ENCODE measurements around the gene LGALS4. TPM values are rescaled to one million over a fixed set of nuclear protein-coding genes. Genes with fewer than 3 reads are reported as not detected.
A peak's percentile ranks its signal among the peaks of the same experiment; 100 is the strongest.
"Not testable (repeated sequence)": the region's sequence is repeated elsewhere in the genome, so short reads cannot be mapped to it uniquely, and the experiment has no call there.

Gene LGALS4
- total RNA-seq, 1 donor from 2014 or later: 0.54 TPM

- intact Hi-C loops (cut with DNase I): loop anchor here (2.0 kb wide), 1 partner anchor 53 kb away; no protein-coding TSS in a partner anchor
- not testable (repeated sequence) for DNase-seq (ENCODE audit: low spot score)
These were observed 26.7 kb downstream of the LGALS4 start for GRCh38 chr19:38786061-38786460.

GRCh38 chr19:38785187-38785699, 27.5 kb downstream of the LGALS4 start:
- no peak for DNase-seq (ENCODE audit: low spot score)
- intact Hi-C loops (cut with DNase I): no loop called here

GRCh38 chr19:38784224-38784623, 28.5 kb downstream of the LGALS4 start:
- intact Hi-C loops (cut with DNase I): no loop called here
- no peak for DNase-seq (ENCODE audit: low spot score)

DNA sequence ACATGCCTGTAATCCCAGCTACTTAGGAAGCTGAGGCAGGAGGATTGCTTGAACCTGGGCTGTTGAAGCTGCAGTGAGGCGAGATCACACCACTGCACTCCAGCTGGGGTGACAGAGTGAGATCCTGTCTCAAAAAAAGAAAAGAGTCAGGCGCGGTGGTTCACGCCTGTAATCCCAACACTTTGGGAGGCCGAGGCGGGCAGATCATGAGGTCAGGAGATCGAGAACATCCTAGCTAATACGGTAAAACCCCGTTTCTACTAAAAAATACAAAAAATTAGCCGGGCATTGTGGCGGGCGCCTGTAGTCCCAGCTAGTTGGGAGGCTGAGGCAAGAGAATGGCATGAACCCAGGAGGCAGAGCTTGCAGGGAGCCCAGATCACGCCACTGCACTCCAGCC, 30.5 kb downstream of the LGALS4 start:
- intact Hi-C loops (cut with DNase I); DNase-seq (ENCODE audit: low spot score): not testable (repeated sequence)

- no peak for DNase-seq (ENCODE audit: low spot score)
- intact Hi-C loops (cut with DNase I): no loop called here
These were observed 31.7 kb downstream of the LGALS4 start for GRCh38 chr19:38781058-38781457.

DNA sequence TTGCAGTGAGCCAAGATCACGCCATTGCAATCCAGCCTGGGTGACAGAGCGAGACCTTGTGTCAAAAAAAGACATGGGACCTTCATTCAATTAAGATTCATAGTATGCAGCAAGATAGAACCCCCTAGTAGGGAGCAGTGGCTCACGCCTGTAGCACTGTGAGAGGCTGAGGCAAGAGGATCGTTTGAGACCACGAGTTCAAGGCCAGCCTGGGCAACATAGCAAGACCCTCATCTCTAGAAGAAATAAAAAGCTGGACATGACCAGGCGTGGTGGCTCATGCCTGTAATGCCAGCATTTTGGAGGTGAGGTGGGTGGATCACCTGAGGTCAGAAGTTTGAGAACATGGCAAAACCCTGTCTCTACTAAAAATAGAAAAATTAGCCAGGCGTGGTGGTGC, 32.3 kb downstream of the LGALS4 start:
- no peak for DNase-seq (ENCODE audit: low spot score)
- intact Hi-C loops (cut with DNase I): no loop called here

DNA sequence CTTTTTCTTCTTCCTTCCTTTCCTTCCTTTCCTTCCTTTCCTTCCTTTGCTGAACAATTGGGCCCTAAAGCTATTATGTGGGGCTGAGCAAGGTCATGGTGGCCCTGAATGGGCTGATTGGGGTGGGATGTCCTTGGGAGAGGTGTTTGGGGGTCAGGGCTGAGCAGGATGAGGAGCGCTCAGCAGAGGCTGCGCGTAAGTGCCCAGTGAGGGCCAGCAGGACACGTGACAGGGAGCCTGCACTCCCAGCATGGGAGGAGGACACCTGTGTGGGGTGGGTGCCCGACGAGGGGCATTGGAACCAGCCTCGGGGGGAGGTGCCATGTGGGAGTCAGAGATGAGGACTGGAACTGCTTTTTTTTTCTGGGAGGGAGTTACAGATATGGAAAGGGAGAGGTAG, 34.0 kb downstream of the LGALS4 start:
- no peak for DNase-seq (ENCODE audit: low spot score)
- intact Hi-C loops (cut with DNase I): no loop called here

DNA sequence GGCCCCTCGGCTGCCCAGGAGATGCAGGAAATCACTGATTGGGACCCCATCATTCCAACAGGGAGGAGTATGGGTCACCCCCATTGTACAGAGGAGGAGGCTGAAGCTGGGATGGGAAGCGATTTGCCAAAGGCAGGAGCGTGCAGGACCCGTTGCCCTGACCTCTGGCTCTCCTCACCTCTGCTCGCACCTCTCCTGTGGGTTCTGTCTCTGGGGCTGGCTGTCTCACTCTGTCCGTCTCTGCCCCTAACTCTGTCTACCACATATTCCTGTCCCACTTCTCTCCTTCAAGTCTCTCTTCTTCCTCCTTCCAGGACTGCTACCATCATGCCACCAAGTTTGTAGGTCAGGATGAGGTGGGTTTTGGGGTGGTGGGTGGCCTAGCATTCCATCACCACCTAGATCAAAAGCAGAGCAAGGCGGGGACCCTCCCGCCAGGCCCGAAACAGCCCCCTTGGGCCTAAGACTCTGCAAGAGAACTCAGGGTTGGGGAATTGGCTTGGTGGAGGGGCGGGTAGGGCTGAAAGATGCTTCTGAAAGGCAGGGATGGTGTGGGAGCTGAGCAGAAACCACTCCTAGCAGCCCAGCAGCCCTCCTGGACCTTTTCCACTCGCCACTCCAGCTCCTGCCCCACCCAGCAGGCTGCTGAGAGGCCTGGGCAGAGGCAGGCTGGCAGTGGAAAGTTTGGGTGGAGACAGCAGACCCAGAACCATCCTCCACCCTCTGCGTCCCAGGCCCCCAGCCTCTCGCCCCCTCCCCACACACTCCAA, 38.4 kb downstream of the LGALS4 start:
- DNase-seq (ENCODE audit: low spot score): no peak
- intact Hi-C loops (cut with DNase I): no loop called here

- no peak for DNase-seq (ENCODE audit: low spot score)
- intact Hi-C loops (cut with DNase I): no loop called here
These were observed 39.1 kb downstream of the LGALS4 start, which contains the start of gene LGALS7 for GRCh38 chr19:38773469-38774177. Gene LGALS7, minus strand, starts transcription at chr19:38773517. Its CDS starts 25 bp downstream, at chr19:38773492.

- DNase-seq (ENCODE audit: low spot score); intact Hi-C loops (cut with DNase I): not testable (repeated sequence)
These were observed 41.2 kb downstream of the LGALS4 start for GRCh38 chr19:38771569-38771968.

DNA sequence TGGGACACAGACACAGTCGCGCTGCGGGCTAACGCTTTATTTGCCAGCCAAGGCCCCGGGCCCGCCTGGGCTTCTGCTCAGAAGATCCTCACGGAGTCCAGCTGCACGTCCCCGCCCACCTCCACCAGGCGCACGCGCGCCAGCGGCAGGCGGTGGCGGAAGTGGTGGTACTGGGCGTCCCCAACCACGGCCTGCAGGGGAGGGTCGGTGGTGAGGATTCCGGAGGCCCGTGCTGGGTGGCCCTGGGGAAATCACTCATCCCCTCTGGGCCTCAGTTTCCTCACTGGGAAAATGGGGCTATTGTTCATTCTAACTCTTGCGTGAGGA, 41.8 kb downstream of the LGALS4 start:
- intact Hi-C loops (cut with DNase I); DNase-seq (ENCODE audit: low spot score): not testable (repeated sequence)

- DNase-seq (ENCODE audit: low spot score); intact Hi-C loops (cut with DNase I): not testable (repeated sequence)
These were observed 42.4 kb downstream of the LGALS4 start for GRCh38 chr19:38770228-38770948.

DNA sequence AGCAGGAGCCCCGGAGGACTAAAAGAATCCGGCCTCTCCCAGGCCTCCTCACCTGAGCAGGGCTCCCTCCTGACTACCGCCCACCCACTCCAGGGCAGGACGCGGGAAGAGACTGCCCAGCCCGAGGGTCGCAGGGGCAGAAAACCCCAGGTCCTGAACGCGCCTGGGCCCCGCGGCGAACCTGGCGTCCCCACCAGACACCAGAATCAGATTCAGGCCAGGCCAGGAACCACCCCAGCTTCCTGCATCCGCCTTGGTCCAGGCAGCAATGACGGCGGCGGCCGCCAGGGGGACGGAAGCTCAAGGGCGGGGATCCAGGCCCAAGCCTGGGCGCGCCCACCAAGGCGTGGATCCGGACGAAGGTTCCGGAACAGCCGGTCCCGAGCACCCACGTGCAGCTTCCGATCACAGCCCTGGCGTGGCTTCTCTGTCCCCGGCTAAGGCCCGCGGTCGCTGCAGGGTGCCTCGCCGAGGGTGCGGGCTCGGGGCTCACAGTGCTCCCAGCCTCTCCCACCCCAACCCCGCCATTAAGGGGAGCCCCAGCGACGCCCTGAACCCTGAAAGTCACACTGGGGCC, 43.0 kb downstream of the LGALS4 start:
- intact Hi-C loops (cut with DNase I): no loop called here
- DNase-seq (ENCODE audit: low spot score): peak; percentile 95

DNA sequence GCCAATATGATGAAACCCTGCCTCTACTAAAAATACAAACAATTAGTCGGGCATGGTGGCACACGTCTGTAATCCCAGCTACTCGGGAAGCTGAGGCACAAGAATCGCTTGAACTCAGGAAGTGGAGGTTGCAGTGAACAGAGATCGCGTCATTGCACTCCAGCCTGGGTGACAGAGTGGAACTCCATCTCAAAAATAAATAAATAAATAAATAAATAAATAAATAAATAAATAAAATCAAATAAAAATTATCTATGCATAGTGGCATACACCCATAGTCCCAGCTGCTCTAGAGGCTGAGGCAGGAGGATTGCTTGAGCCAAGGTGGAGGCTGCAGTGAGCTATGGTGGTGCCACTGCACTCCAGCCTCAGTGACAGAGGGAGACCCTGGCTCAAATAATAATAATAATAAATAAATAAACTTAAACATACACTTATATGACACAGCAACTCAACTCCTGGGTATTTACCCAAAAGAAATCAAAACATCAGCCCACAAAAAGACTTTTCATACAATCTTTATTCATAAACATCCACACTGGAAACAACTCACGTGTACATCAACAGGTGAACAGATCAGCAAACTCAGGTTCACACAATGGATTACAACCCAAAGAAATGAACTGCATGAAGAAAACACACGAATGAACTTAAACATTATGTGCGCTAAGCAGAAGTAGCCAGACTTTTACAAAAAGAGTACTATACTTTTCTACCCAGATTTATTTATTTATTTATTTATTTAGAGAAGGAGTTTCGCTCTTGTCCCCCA, 46.3 kb downstream of the LGALS4 start:
- no peak for DNase-seq (ENCODE audit: low spot score)
- intact Hi-C loops (cut with DNase I): no loop called here

DNA sequence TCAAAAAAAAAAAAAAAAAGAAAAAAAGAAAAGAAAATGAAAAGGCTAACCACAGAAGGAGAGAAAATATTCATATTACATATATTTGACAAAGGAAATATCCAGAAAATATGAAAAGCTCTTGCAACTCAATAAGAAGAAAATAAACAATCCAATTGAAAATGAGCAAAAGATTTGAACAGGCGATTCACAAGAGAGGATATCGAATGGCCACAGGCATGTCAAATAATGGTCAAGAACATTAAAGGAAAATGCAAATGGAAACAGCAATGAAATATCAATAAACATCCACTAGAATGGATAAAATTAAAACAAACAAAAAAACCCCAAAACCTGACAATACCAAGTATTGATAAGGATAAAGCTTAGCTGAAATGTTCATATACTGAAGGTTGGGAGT, 47.5 kb downstream of the LGALS4 start:
- DNase-seq (ENCODE audit: low spot score): no peak
- intact Hi-C loops (cut with DNase I): no loop called here

DNA sequence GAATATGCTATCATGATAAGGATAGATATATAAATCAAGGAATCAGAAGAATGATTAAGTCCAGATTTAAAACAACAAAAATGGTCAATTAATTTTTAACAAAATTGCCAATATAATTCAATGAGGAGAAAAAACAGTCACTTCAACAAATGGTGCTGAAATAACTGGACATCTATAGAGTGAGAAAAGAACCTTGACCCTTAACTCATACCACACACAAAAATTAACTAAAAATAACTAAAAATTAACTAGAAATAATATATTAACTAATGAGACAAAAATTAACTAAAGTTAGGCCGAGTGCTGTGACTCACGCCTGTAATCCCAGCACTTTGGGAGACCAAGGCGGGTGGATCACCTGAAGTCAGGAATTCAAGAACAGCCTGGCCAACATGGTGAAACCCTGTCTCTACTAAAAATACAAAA, 48.9 kb downstream of the LGALS4 start:
- no peak for DNase-seq (ENCODE audit: low spot score)
- intact Hi-C loops (cut with DNase I): no loop called here

DNA sequence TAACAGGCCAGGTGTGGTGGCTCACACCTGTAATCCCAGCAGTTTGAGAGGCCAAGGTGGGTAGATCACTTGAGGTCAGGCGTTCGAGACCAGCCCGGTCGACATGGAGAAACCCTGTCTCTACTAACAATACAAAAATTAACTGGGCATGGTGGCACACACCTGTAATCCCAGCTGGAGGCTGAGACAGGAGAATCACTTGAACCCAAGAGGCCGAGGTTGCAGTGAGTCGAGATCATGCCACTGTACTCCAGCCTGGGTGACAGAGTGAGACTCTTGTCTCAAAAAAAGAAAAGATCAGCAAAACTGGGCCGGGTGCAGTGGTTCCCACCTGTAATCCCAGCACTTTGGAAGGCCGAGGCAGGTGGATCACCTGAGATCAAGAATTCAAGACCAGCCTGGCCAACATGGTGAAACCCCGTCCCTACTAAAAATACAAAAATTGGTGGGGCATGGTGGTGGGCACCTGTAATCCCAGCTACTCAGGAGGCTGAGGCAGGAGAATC, 50.8 kb downstream of the LGALS4 start:
- DNase-seq (ENCODE audit: low spot score); intact Hi-C loops (cut with DNase I): not testable (repeated sequence)

DNA sequence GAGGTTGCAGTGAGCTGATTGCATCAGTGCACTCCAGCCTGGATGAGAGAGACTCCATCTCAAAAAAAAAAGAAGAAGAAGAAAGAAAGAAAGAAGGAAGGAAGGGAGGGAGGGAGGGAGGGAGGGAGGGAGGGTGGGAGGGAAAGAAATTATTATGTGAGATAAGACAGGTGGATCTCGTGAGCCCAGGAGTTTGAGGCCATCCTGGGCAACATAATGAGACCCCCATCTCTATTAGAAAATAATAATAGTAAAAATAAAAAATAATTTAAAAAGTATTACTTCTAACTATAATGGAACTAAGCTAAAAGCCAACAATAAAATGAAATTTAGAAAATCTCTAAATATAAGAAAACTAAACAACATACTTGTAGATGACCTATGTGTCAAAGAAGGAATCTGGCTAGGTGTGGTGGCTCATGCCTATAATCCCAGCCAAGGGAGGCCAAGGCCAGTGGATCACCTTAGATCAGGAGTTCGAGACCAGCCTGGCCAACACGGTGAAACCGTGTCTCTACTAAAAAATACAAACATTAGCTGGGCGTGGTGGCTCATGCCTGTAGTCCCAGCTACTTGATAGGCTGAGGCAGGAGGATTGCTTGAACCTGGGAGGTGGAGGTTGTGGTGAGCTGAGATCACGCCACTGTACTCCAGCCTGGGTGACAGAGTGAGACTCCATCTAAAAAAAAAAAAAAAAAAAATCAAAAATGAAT, 51.8 kb downstream of the LGALS4 start:
- intact Hi-C loops (cut with DNase I); DNase-seq (ENCODE audit: low spot score): not testable (repeated sequence)

Measured in cardiac septum (tissue), 1 donor.